Endothelial cell of umbilical vein (primary cell): Measurements from ENCODE around the gene INPP4B. TPM values are rescaled to one million over a fixed set of nuclear protein-coding genes. Genes with fewer than 3 reads are reported as not detected.

Experiments used
- BruUV-seq: library from RNA; stranded (reverse); fragments of 400-500 nt; replicated peaks from 2 replicates; lab custom pipeline; 2021; lab: Mats Ljungman, UMichigan
- CTCF ChIA-PET: fragments of 300-600, 350-600 bp; sonication (Branson Sonifier 250); formaldehyde crosslinking; loops from one replicate; lab custom pipeline; 2021; ENCODE audit warnings: antibody characterized with exemption, inconsistent platforms; lab: Charles Lee
- POLR2A ChIA-PET: fragments of 300-600, 350-600 bp; sonication (Branson Sonifier 250); formaldehyde crosslinking; loops from one replicate; lab custom pipeline; 2021; ENCODE audit warnings: antibody characterized with exemption, inconsistent platforms; lab: Charles Lee
- DNase-seq: peaks from one replicate; pipeline ENCODE4 v3.0.0-alpha.2; 2011; ENCODE audit warnings: low read depth, low spot score
- FAIRE-seq: peaks from 2 replicates; lab custom pipeline; 2011; peaks lifted over from hg19 to GRCh38; lab: Jason Lieb, UNC
- H2AFZ ChIP-seq: 2 replicates; pipeline ENCODE4 v1.6.0; 2012; ENCODE audit warnings: low read depth, low read length, control low read depth, inconsistent platforms
- H3K27ac ChIP-seq: 2 replicates; pipeline ENCODE4 v1.5.1; 2011; ENCODE audit warnings: low read depth, mild to moderate bottlenecking, control low read depth, low read length, moderate library complexity; ENCODE audit not compliant: insufficient read depth
- H3K27me3 ChIP-seq, 2 experiments: 2 replicates each; pipeline versions ENCODE4 v1.6.0 to v1.6.1; 2011; ENCODE audit warnings: low read length in 2 of 2, mixed read lengths in 1 of 2; ENCODE audit not compliant: control insufficient read depth in 2 of 2, insufficient read depth in 2 of 2
- H3K36me3 ChIP-seq, 2 experiments: 2 replicates in 1 of 2; 3 replicates in 1 of 2; pipeline ENCODE4 v1.5.1; 2011; ENCODE audit warnings: low read length in 2 of 2, mild to moderate bottlenecking in 1 of 2, moderate library complexity in 1 of 2; ENCODE audit not compliant: control insufficient read depth in 2 of 2, insufficient read depth in 2 of 2; ENCODE audit errors: extremely low read depth in 1 of 2
- H3K4me1 ChIP-seq: 3 replicates; pipeline ENCODE4 v1.5.1; 2011; ENCODE audit warnings: mild to moderate bottlenecking, low read length; ENCODE audit not compliant: control insufficient read depth, insufficient read depth; ENCODE audit errors: extremely low read depth
- H3K4me2 ChIP-seq: 2 replicates; pipeline ENCODE4 v1.6.1; 2011; ENCODE audit warnings: low read length, control low read depth, mixed read lengths; ENCODE audit not compliant: insufficient read depth
- H3K4me3 ChIP-seq, 3 experiments: fragments of 200-600 bp in 1 of 3; sonication (generic), shearing (Covaris generic) in 1 of 3; replicated peaks in 1 of 3; 2 replicates each; pipeline ENCODE4 v1.5.1; 2011 to 2016; ENCODE audit warnings: control low read depth in 3 of 3, low read length in 3 of 3, mild to moderate bottlenecking in 2 of 3, inconsistent platforms in 1 of 3, low read depth in 1 of 3, moderate library complexity in 1 of 3; ENCODE audit not compliant: insufficient read depth in 1 of 3
- H3K79me2 ChIP-seq: 2 replicates; pipeline ENCODE4 v1.6.0; 2012; ENCODE audit warnings: low read length, inconsistent platforms; ENCODE audit not compliant: control insufficient read depth, insufficient read depth
- H3K9ac ChIP-seq: replicated peaks from 2 replicates; pipeline ENCODE3; 2011; ENCODE audit warnings: low read length, control low read depth; ENCODE audit not compliant: insufficient read depth; ENCODE audit errors: extremely low read depth
- H3K9me1 ChIP-seq: replicated peaks from 3 replicates; pipeline ENCODE4 v1.6.0; 2011; ENCODE audit warnings: mild to moderate bottlenecking, low read length; ENCODE audit not compliant: control insufficient read depth, insufficient read depth; ENCODE audit errors: extremely low read depth
- H3K9me3 ChIP-seq: replicated peaks from 2 replicates; pipeline ENCODE4 v1.5.1; 2012; ENCODE audit warnings: low read length, inconsistent platforms; ENCODE audit not compliant: control insufficient read depth, insufficient read depth
- H4K20me1 ChIP-seq: replicated peaks from 2 replicates; pipeline ENCODE3; 2011; ENCODE audit warnings: mild to moderate bottlenecking, low read length; ENCODE audit not compliant: control insufficient read depth, insufficient read depth; ENCODE audit errors: extremely low read depth
- EZH2 ChIP-seq: IDR thresholded peaks from 2 replicates; pipeline ENCODE4 v1.6.1; 2012; ENCODE audit warnings: borderline replicate concordance, low read depth, mild to moderate bottlenecking, moderate library complexity, low read length, inconsistent platforms; ENCODE audit not compliant: severe bottlenecking
- FOS ChIP-seq: IDR thresholded peaks from 2 replicates; pipeline ENCODE4 v1.6.1; 2011; ENCODE audit warnings: mild to moderate bottlenecking, low read length, moderate library complexity, borderline replicate concordance; ENCODE audit not compliant: insufficient read depth
- GATA2 ChIP-seq: IDR thresholded peaks from 2 replicates; pipeline ENCODE4 v1.7.0; 2011; ENCODE audit warnings: low read depth, mild to moderate bottlenecking, moderate library complexity, mixed read lengths, low read length; ENCODE audit not compliant: insufficient read length, insufficient read depth
- JUN ChIP-seq: IDR thresholded peaks from 2 replicates; pipeline ENCODE4 v1.6.1; 2011; ENCODE audit warnings: borderline replicate concordance, low read depth; ENCODE audit not compliant: insufficient read length, insufficient read depth
- MYC ChIP-seq: IDR thresholded peaks from one replicate; pipeline ENCODE4 v1.6.1; 2011; ENCODE audit warnings: mild to moderate bottlenecking, low read depth, low read length
- POLR2A ChIP-seq: IDR thresholded peaks from 2 replicates; pipeline ENCODE4 v1.6.1; 2012; ENCODE audit warnings: low read depth, mild to moderate bottlenecking, control low read depth, low read length
- POLR2AphosphoS5 ChIP-seq: IDR thresholded peaks from 2 replicates; pipeline ENCODE4 v1.6.1; 2012; ENCODE audit warnings: low read depth, mild to moderate bottlenecking, control low read depth, low read length, moderate library complexity; ENCODE audit not compliant: insufficient read depth
- dilution Hi-C: fragments of 300-500 bp; cut with MboI; formaldehyde crosslinking; loops from one replicate; pipeline ENCODE4 v1.15.0; 2019; ENCODE audit warnings: low sequenced_read_pairs; ENCODE audit not compliant: extremely low pct_ligation_motif_present
- intact Hi-C: fragments of 100-400 bp; cut with micrococcal nuclease; formaldehyde crosslinking; loops from one replicate; pipeline ENCODE4 v1.10.0; 2022
- polyA plus RNA-seq, 4 experiments: library from polyadenylated mRNA; depleted of rRNA in 3 of 4; stranded (reverse) in 3 of 4; unstranded in 1 of 4; fragments of >200 nt; gene quantifications; 2 replicates each; pipeline versions ENCODE4 v1.2.1 to v1.2.3, GENCODE V29; 2011 to 2012; ENCODE audit warnings: missing spikeins in 1 of 4
- total RNA-seq: library from RNA; stranded (reverse); gene quantifications from 2 replicates; pipeline ENCODE4 v1.2.3, GENCODE V29; 2021
- TF ChIP-seq, protein P1 (sequence below): IDR thresholded peaks from 2 replicates; pipeline ENCODE4 v1.6.1; 2011; ENCODE audit not compliant: insufficient read depth, insufficient read length
- TF ChIP-seq, protein P2 (sequence below), 2 donors: IDR thresholded peaks; 1 replicate in 1 of 2; 2 replicates in 1 of 2; pipeline ENCODE4 v1.5.1; 2011; ENCODE audit warnings: low read length in 2 of 2, mild to moderate bottlenecking in 2 of 2, moderate library complexity in 2 of 2, control low read depth in 1 of 2, inconsistent platforms in 1 of 2, low read depth in 1 of 2; ENCODE audit not compliant: insufficient read depth in 1 of 2; ENCODE audit errors: extremely low read depth in 1 of 2

INPP4B gene
- total and polyA plus RNA-seq, 2 donors (not counting 3 experiments of a cell fraction or from before 2014, with no cell fraction given): 0.41 to 3.1 TPM

DNA sequence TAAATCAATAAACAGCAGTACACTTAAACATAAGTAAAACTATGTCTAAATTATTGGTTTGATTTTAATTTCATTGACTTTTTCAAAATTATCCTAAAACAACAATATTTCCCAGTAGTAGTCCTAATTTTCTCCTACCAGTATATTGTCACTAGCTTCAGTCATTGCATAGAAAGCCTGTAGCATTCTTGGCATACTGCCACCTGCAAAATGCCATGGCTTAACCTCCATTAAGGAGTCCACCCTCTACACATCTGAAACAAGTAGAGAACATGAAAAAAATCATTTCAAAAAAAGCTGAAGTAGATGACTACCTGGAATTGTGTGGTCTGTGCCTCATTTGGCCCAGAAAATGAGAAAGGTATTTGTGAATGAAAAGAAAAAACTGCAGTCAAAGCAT is 348.5 kb downstream of the INPP4B start:
- no peaks in the 10 kb centered on the region for H3K27me3 ChIP-seq
- H3K9ac ChIP-seq: no peak overlapping the region
- no peak overlapping the region for H3K27ac ChIP-seq
- H3K9me1 ChIP-seq: no peaks in the 10 kb centered on the region
- no peak overlapping the region for H3K4me2 ChIP-seq
- H3K36me3 ChIP-seq: no peaks in the 10 kb centered on the region
- FAIRE-seq (no peak), DNase-seq (no peak)
- dilution Hi-C loops (no loop called here), intact Hi-C loops (no loop called here)
- no peaks in the 10 kb centered on the region for H3K79me2 ChIP-seq
- ChIA-PET POLR2A (no interaction called here), CTCF (interaction anchor here (1.1 to 1.3 kb wide), 2 partner anchors 9 to 13 kb away, joined by 3 read pairs; no protein-coding TSS in a partner anchor)
- H3K4me3 ChIP-seq: no peak overlapping the region
- no peak for TF ChIP-seq MYC
- TF ChIP-seq, protein P1, sequence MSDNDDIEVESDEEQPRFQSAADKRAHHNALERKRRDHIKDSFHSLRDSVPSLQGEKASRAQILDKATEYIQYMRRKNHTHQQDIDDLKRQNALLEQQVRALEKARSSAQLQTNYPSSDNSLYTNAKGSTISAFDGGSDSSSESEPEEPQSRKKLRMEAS: no peak
- TF ChIP-seq FOS: no peak
- TF ChIP-seq POLR2AphosphoS5: no peak
- TF ChIP-seq POLR2A: no peak
- TF ChIP-seq JUN: no peak
- TF ChIP-seq EZH2: no peak
- no peak for TF ChIP-seq GATA2
- TF ChIP-seq, protein P2, sequence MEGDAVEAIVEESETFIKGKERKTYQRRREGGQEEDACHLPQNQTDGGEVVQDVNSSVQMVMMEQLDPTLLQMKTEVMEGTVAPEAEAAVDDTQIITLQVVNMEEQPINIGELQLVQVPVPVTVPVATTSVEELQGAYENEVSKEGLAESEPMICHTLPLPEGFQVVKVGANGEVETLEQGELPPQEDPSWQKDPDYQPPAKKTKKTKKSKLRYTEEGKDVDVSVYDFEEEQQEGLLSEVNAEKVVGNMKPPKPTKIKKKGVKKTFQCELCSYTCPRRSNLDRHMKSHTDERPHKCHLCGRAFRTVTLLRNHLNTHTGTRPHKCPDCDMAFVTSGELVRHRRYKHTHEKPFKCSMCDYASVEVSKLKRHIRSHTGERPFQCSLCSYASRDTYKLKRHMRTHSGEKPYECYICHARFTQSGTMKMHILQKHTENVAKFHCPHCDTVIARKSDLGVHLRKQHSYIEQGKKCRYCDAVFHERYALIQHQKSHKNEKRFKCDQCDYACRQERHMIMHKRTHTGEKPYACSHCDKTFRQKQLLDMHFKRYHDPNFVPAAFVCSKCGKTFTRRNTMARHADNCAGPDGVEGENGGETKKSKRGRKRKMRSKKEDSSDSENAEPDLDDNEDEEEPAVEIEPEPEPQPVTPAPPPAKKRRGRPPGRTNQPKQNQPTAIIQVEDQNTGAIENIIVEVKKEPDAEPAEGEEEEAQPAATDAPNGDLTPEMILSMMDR (IDR thresholded peaks at IDR 0.05; ENCODE audit: extremely low read depth in 1 of 2, insufficient read depth in 1 of 2, low read depth in 1 of 2, low read length in 2 of 2): no peak
- H2AFZ ChIP-seq: no peak overlapping the region
- no peaks in the 10 kb centered on the region for H4K20me1 ChIP-seq
- no peaks in the 10 kb centered on the region for H3K9me3 ChIP-seq
- H3K4me1 ChIP-seq: no peaks in the 10 kb centered on the region
- no TSS peak for BruUV-seq
